ENCODE measurements around the gene TUBB. TPM values are rescaled to one million over a fixed set of nuclear protein-coding genes. Genes with fewer than 3 reads are reported as not detected.
A peak's percentile ranks its signal among the peaks of the same experiment; 100 is the strongest.

The TUBB gene
- total and polyA plus RNA-seq, 3 experiments from 2014 or later: 136 to 1,639 (median 1,610) TPM

DNA sequence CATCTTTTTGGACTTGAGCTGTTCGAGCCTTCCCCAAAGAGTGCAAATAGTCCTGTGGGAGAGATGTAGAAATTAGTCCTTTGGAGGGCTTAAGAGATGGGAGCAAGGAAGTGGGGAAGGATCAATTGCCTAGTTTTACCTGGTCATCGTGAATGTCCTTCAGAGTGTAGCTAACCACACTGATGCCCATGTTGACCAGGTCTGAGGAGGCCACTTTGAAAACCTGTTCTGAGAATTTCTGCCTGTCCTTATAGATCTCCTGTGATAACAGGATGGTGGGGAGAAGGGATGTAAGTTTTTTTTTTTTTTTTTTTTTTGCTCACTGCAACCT lies 20.4 kb downstream of the TUBB start:
- Mint-ChIP-seq H3K36me3 (peaks cover 10 to 64% (median 16%) of the 10 kb centered on the region in 3 donors), H3K4me3 (peak overlapping the region; percentile 24 to 96 (median 32)), H3K9me3 (peaks cover 0 to 4% (median 0%) of the 10 kb centered on the region in 5 donors), H3K27ac (peak overlapping the region in 4 of 8 donors; percentile 12 to 47 (median 26)), H3K27me3 (no peaks in the 10 kb centered on the region), H3K4me1 (peaks cover 68 to 84% (median 72%) of the 10 kb centered on the region in 3 donors)
- POLR2A ChIA-PET: interaction anchor here (0.6 kb wide), 2 partner anchors 19 to 93 kb away, joined by 3 to 4 read pairs; no protein-coding TSS in a partner anchor
- H3K36me3 ChIP-seq (ENCODE audit: insufficient read depth, low read length): peaks cover 18% of the 10 kb centered on the region
- no peak overlapping the region for H3K27ac ChIP-seq (ENCODE audit: low read depth, low read length)
- no peak for DNase-seq
- no peaks in the 10 kb centered on the region for H3K27me3 ChIP-seq (ENCODE audit: insufficient read depth, low read length, poor library complexity, severe bottlenecking)
- H3K4me3 ChIP-seq (ENCODE audit: low read length): no peak overlapping the region
- peaks cover 63% of the 10 kb centered on the region for H3K4me1 ChIP-seq (ENCODE audit: insufficient read depth, low read length)
- no peaks in the 10 kb centered on the region for H3K9me3 ChIP-seq (ENCODE audit: low read length)
- CTCF ChIA-PET: interaction anchor here (0.7 to 2.9 kb wide), 3 partner anchors 10 to 61 kb away, joined by 5 to 11 read pairs (median 5); no protein-coding TSS in a partner anchor

DNA sequence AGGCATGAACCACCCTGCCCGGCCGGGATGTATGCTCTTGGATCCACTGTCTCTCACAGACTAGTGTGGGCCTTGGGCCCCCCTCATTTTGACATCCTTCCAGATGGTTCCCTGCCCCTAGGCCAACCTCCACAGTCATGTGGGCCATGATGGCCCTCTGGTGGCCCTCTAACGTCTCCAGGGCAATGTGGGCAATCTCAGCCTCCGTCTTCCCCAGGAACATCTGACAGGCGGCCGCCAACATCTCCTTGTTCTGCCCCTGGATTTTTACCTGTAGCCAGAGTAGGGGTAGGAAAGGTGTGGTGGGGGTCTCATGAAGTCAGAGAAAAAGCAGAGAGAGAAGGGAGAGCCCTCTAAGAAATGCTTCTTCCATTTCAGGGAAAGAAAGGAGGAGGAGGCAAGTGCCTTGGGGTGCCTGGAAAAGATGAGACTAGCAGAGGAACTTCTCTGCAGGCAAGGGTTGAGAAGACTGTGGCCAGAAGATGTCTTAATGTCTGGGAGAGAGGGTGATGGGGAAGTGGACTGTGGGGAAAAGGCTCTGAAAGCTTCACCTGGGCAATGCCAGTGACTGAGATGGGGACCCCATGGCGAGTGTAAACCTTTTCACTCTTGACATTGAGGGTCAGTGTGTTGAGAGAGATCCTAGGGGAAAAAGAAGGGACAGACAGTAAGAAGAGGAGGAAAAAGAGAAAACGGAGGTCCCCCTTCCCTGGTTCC lies 21.1 kb downstream of the TUBB start:
- Mint-ChIP-seq H3K4me3 (peak overlapping the region; percentile 89 to 96 (median 90)), H3K27ac (peak overlapping the region; percentile 74 to 94 (median 90)), H3K36me3 (peaks cover 7 to 60% (median 16%) of the 10 kb centered on the region in 3 donors), H3K9me3 (peaks cover 0 to 4% (median 0%) of the 10 kb centered on the region in 5 donors), H3K27me3 (no peaks in the 10 kb centered on the region), H3K4me1 (peaks cover 61 to 77% (median 65%) of the 10 kb centered on the region in 3 donors)
- Histone ChIP-seq H3K4me3 (ENCODE audit: low read length) (peak overlapping the region; percentile 80), H3K27me3 (ENCODE audit: insufficient read depth, low read length, poor library complexity, severe bottlenecking) (no peaks in the 10 kb centered on the region), H3K36me3 (ENCODE audit: insufficient read depth, low read length) (peaks cover 18% of the 10 kb centered on the region), H3K27ac (ENCODE audit: low read depth, low read length) (peak overlapping the region; percentile 77), H3K4me1 (ENCODE audit: insufficient read depth, low read length) (peaks cover 56% of the 10 kb centered on the region), H3K9me3 (ENCODE audit: low read length) (no peaks in the 10 kb centered on the region)
- ChIA-PET CTCF (interaction anchor here (1.0 to 2.9 kb wide), 3 partner anchors 11 to 87 kb away, joined by 3 to 11 read pairs (median 5); no protein-coding TSS in a partner anchor), POLR2A (interaction anchor here (0.6 to 1.2 kb wide), 3 partner anchors 15 to 124 kb away, joined by 3 to 4 read pairs (median 4); partner anchors contain the start of genes MRPS18B and PPP1R10)
- no peak for DNase-seq

DNA sequence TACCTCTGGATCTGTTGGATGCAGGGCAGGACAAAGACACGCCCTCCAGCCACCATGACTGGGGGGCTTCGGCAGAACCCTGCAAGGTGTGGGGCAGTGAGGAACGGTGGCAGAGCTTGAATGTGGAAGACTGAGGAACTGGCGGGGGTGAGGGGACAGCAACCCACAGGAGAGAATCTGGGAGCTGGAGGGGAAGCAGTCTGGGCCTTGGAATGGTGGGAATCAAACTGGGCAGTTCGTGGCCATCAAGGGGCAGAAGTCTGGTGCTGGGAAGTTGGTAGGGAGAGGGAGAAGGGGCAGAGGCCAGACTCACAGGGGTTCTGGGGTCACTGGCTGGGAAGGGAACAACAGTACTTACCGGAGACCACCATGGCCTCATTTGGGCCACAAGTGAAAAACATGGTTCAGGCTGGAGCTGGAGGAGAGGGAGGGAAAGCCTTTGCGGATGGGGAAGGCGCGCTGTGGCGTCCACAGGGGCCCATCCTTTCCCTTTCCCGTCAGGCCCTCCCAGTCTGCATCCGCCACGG lies 21.7 kb downstream of the TUBB start:
- Mint-ChIP-seq H3K27ac (peak overlapping the region; percentile 74 to 94 (median 90)), H3K9me3 (peaks cover 0 to 4% (median 0%) of the 10 kb centered on the region in 5 donors), H3K36me3 (peaks cover 6 to 57% (median 14%) of the 10 kb centered on the region in 3 donors), H3K4me3 (peak overlapping the region; percentile 89 to 96 (median 90)), H3K4me1 (peaks cover 57 to 70% (median 61%) of the 10 kb centered on the region in 3 donors), H3K27me3 (no peaks in the 10 kb centered on the region)
- CTCF ChIA-PET: interaction anchor here (0.9 to 2.9 kb wide), 3 partner anchors 11 to 87 kb away, joined by 3 to 11 read pairs (median 3); no protein-coding TSS in a partner anchor
- POLR2A ChIA-PET: interaction anchor here (0.6 to 1.4 kb wide), 4 partner anchors 13 to 142 kb away, joined by 3 to 4 read pairs (median 3); partner anchors contain the start of genes DDR1, MRPS18B and PPP1R10
- DNase-seq: no peak
- peaks cover 50% of the 10 kb centered on the region for H3K4me1 ChIP-seq (ENCODE audit: insufficient read depth, low read length)
- H3K9me3 ChIP-seq (ENCODE audit: low read length): no peaks in the 10 kb centered on the region
- peaks cover 18% of the 10 kb centered on the region for H3K36me3 ChIP-seq (ENCODE audit: insufficient read depth, low read length)
- peak overlapping the region; percentile 80 for H3K4me3 ChIP-seq (ENCODE audit: low read length)
- no peaks in the 10 kb centered on the region for H3K27me3 ChIP-seq (ENCODE audit: insufficient read depth, low read length, poor library complexity, severe bottlenecking)
- peak overlapping the region; percentile 77 for H3K27ac ChIP-seq (ENCODE audit: low read depth, low read length)

DNA sequence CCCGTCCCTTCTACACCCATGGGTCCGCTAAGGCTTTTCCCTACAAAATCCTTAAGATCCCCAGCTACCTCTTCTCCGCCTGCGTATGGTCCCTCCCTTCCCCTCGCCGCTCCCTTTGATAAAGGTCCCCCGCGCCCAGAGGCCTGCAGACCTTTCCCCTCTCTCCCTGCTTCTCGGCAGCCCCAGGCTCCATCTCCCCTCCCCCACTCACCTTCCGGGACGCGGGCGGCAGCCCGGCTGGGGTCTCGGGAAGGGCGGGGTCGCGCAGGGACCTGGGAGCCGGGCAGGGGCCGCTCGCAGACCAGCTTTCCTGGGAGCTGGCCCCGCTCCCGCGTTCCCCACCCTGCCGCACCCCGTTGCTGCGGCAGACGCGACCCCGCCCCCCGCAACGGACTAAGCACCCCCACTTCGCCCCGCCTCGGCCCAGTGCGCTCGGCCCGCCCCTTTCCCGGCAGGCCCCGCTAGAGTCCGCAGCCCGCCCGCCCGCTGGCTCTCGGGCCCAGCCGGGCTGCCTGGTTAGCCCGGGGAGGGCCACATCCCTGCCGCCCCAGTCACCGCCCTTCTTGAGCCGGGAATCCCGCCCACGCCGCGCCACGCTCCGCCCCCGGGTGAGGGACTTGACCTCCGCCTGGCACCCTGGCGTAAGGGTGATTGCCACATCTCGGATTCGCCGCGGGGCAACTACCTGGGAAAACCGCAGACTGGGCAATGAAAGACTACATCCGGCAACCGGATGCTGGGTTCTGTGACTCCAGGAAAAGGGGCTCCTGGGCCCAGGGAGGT lies 22.4 kb downstream of the TUBB start, which contains the start of gene FLOT1:
FLOT1 (minus strand) TSS at position 372 of the 783 bp plus-strand sequence. CDS start 498 bp downstream, outside the sequence.
- ChIA-PET POLR2A (interaction anchor here (0.6 to 1.4 kb wide), 4 partner anchors 13 to 142 kb away, joined by 3 to 4 read pairs (median 3); partner anchors contain the start of genes DDR1, MRPS18B and PPP1R10), CTCF (interaction anchor here (0.9 to 2.4 kb wide), 6 partner anchors 12 to 87 kb away, joined by 3 to 9 read pairs (median 3); no protein-coding TSS in a partner anchor)
- peak within 1 kb of the TSS; percentile 89 to 96 (median 93) for H3K4me3 Mint-ChIP-seq
- H3K27ac ChIP-seq (ENCODE audit: low read depth, low read length): peak within 1 kb of the TSS; percentile 77
- H3K36me3 Mint-ChIP-seq: peaks cover 4 to 54% (median 11%) of the 10 kb centered on the region in 3 donors
- DNase-seq: peak; percentile 58 to 92 (median 81)
- H3K27ac Mint-ChIP-seq: peak within 1 kb of the TSS; percentile 85 to 97 (median 92)
- peaks cover 0 to 3% (median 0%) of the 10 kb centered on the region in 5 donors for H3K9me3 Mint-ChIP-seq
- H3K4me1 Mint-ChIP-seq: peaks cover 53 to 64% (median 54%) of the 10 kb centered on the region in 3 donors
- H3K4me3 ChIP-seq (ENCODE audit: low read length): peak within 1 kb of the TSS; percentile 80
- no peaks in the 10 kb centered on the region for H3K27me3 Mint-ChIP-seq
- no peaks in the 10 kb centered on the region for H3K9me3 ChIP-seq (ENCODE audit: low read length)
- H3K36me3 ChIP-seq (ENCODE audit: insufficient read depth, low read length): peaks cover 18% of the 10 kb centered on the region
- no peaks in the 10 kb centered on the region for H3K27me3 ChIP-seq (ENCODE audit: insufficient read depth, low read length, poor library complexity, severe bottlenecking)
- peaks cover 43% of the 10 kb centered on the region for H3K4me1 ChIP-seq (ENCODE audit: insufficient read depth, low read length)

DNA sequence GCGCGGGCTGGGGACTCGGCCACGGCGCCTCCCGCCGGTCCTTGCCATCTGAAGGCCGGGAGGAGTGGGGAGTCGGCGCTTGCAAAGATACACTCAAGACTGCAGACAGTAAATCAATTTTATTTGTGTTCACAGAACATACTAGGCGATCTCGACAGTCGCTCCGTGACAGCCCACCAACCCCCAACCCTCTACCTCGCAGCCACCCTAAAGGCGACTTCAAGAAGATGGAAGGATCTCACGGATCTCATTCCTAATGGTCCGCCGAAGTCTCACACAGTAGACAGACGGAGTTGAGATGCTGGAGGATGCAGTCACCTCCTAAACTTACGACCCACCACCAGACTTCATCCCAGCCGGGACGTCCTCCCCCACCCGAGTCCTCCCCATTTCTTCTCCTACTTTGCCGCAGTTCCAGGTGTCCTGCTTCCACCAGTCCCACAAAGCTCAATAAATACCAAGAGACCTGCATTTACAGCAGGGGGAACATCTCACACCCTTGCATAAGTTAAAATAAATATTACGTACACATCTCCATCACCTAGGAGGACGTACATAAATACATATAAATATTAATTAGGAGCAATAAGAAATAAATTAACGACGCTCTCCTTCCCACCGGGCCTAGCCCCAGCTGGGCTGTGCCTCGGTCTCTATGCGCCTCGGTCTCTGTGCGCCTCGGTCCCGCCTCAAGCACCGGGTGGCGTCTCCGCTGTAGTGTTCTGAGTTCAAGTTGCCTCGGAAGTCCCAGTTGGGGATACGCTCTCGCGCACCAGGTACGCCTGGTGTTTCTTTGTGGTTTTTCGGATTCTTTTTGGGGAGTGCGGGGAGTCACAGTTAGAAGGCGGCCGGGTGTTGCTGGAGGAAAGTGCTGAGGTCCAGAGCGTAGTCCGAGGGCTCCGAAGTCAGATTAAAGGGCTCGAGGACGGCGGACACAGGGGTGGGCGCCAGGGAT lies 23.2 kb downstream of the TUBB start:
- H3K4me3 Mint-ChIP-seq: peak overlapping the region; percentile 89 to 96 (median 93)
- no peaks in the 10 kb centered on the region for H3K9me3 Mint-ChIP-seq
- peaks cover 34% of the 10 kb centered on the region for H3K4me1 ChIP-seq (ENCODE audit: insufficient read depth, low read length)
- H3K4me1 Mint-ChIP-seq: peaks cover 48 to 55% (median 48%) of the 10 kb centered on the region in 3 donors
- DNase-seq: peak; percentile 27 to 50 (median 33)
- H3K27ac Mint-ChIP-seq: peak overlapping the region; percentile 84 to 97 (median 92)
- POLR2A ChIA-PET: interaction anchor here (0.6 to 1.4 kb wide), 4 partner anchors 79 to 532 kb away, joined by 3 read pairs; partner anchors contain the start of gene DDR1
- H3K36me3 ChIP-seq (ENCODE audit: insufficient read depth, low read length): peaks cover 18% of the 10 kb centered on the region
- H3K36me3 Mint-ChIP-seq: peaks cover 4 to 48% (median 7%) of the 10 kb centered on the region in 3 donors
- peak overlapping the region; percentile 80 for H3K4me3 ChIP-seq (ENCODE audit: low read length)
- H3K27ac ChIP-seq (ENCODE audit: low read depth, low read length): peak overlapping the region; percentile 77
- no peaks in the 10 kb centered on the region for H3K27me3 ChIP-seq (ENCODE audit: insufficient read depth, low read length, poor library complexity, severe bottlenecking)
- H3K9me3 ChIP-seq (ENCODE audit: low read length): no peaks in the 10 kb centered on the region
- no peaks in the 10 kb centered on the region for H3K27me3 Mint-ChIP-seq
- CTCF ChIA-PET: interaction anchor here (0.8 to 2.4 kb wide), 11 partner anchors 8 to 274 kb away, joined by 3 to 9 read pairs (median 3); partner anchors contain the start of genes DDR1 and MDC1

DNA sequence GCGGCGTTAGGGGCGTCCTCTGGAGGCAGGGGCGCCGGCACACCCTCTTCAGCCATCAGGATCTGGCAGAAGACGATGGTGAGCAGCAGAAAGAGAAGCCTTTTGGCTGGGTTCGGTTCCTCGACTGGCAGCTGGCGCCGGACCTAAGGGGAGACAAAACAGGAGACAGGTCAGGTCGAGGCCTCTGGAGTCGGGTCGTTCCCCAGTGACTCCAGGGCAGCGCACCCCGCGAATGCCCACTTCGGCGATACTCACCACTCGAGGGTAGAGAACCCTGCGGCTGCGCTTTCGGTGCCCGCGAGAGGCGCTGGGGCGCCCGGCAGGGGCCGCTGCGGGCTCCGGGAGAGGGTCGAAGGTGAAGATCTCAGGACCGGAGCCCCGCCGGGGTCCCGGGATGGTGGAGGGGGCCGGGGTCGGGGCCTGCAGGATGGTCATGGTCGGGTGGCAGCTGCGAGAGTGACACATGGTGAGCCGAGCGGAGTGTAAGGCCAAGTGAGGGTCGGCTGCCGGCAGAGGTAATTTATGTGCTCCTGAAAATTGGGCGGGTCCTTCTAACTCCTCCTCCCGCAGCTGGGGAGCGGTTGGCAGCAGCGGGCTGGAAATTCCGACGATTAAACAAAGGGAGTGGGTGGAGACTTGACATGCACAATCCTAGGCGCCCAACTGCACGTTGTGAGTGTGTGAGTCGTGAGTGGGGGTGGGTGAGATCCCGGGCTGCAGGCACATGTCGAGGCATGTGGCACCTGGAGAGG lies 24.1 kb downstream of the TUBB start, which contains the start of gene IER3:
IER3 (minus strand) TSS at position 494 of the 752 bp plus-strand sequence; CDS start at position 465, 29 bp downstream.
- H3K4me3 Mint-ChIP-seq: peak within 1 kb of the TSS; percentile 89 to 96 (median 93)
- peak within 1 kb of the TSS; percentile 84 to 97 (median 92) for H3K27ac Mint-ChIP-seq
- ChIA-PET CTCF (interaction anchor here (0.6 to 2.4 kb wide), 23 partner anchors 9 to 275 kb away, joined by 3 to 9 read pairs (median 3); partner anchors contain the start of genes DDR1 and MDC1), POLR2A (interaction anchor here (0.6 kb wide), 1 partner anchor 79 kb away, joined by 3 read pairs; no protein-coding TSS in a partner anchor)
- H3K4me1 Mint-ChIP-seq: peaks cover 39 to 47% (median 39%) of the 10 kb centered on the region in 3 donors
- no peaks in the 10 kb centered on the region for H3K9me3 ChIP-seq (ENCODE audit: low read length)
- peaks cover 0 to 40% (median 4%) of the 10 kb centered on the region in 3 donors for H3K36me3 Mint-ChIP-seq
- no peaks in the 10 kb centered on the region for H3K27me3 Mint-ChIP-seq
- H3K9me3 Mint-ChIP-seq: no peaks in the 10 kb centered on the region
- no peaks in the 10 kb centered on the region for H3K27me3 ChIP-seq (ENCODE audit: insufficient read depth, low read length, poor library complexity, severe bottlenecking)
- DNase-seq: peak; percentile 57 to 72 (median 69)
- H3K36me3 ChIP-seq (ENCODE audit: insufficient read depth, low read length): peaks cover 10% of the 10 kb centered on the region
- H3K4me1 ChIP-seq (ENCODE audit: insufficient read depth, low read length): peaks cover 26% of the 10 kb centered on the region
- peak within 1 kb of the TSS; percentile 80 for H3K4me3 ChIP-seq (ENCODE audit: low read length)
- H3K27ac ChIP-seq (ENCODE audit: low read depth, low read length): peak within 1 kb of the TSS; percentile 77

Data from CD8-positive, alpha-beta memory T cell (primary cell).